Endothelial cell of hepatic sinusoid (primary cell): ENCODE results near the gene NR6A1.

Experiments
- in situ Hi-C: cut with HindIII; loops from 2 replicates; pipeline ENCODE4 v1.10.0; 2017; ENCODE audit warnings: low sequenced_read_pairs

Gene NR6A1

DNA sequence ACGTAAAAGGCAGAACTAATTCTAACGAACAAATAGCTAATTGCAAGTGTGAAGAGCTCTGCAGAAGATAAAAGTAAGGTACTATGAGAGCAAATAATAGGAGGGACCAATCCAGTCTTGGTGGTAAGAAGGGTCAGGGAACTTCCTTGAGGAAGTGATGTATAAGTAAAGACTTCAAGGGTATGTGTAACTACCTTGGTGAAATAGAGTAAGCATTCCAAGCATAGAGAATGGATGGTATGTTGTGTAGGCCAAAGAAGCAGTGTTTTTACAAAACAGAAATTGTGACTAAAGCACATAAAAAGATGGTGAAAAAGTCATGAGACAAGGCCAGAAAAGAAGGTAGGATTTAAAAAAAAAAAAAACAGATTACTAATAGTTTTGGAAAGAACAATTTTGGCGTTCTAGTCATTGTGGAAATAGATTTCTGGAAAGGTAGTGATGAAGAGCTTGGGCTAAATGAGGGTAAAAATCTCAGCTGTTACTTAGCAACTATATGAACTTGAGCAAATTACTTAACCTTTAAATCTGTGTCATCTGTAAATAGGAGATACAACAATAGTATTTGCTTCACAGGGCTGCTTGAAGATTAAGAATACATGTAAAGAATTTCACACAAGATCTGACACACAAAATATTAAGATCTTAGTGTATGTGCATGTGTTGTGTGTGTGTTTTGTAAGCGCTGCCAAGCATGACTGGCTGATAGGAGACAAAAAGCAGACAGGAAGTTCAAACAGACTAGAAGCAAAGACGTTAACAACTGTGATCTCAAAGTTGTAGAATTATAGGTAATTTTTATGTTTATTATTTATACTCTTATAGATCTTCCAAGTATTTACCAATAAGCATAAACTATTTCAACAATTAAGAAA, 73.5 kb downstream of the NR6A1 start:
- in situ Hi-C loops: no loop called here

DNA sequence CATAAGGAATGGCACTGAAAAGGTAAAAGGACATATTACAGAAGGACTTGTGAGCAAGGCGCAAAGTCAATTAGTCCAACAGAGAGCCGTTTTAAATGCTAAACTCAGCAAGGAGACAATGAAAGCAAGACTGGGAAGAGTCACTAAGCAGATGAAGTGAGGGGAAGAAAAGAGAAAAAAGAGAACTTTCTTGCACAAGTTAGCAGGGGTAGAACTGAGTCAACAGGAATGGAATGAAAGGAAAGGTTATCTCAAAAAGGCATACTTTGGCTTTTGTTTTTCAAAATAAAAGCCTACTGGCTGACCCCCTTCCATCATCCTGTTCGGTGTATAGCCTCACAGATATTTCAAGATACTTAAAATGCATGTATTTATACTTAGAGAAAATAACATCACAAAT, 75.0 kb downstream of the NR6A1 start:
- in situ Hi-C loops: no loop called here

DNA sequence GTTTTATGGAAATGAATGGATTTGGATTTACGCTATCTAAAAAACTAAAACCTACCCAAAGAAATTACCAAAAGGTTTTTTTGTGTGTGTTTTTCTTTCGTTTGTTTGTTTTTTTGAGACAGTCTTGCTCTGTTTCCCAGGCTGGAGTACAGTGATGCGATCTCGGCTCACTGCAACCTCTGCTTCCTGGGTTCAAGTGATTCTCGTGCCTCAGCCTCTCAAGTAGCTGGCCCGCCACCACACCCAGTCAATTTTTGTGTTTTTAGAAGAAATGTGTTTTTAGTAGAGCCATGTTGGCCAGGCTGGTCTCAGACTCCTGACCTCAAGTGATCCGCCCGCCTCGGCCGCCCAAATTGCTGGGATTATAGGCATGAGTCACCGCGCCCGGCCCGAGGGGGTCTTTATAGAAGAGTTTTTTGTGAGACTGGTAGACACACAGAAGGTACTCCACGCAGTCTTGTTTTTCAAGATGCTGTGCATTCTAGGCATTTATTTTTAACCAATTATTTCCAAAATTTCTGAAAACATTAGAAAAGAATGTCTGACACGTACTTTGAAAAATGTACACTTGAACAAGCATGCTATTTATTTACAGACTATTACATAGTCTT, 75.7 kb downstream of the NR6A1 start:
- in situ Hi-C loops: no loop called here

DNA sequence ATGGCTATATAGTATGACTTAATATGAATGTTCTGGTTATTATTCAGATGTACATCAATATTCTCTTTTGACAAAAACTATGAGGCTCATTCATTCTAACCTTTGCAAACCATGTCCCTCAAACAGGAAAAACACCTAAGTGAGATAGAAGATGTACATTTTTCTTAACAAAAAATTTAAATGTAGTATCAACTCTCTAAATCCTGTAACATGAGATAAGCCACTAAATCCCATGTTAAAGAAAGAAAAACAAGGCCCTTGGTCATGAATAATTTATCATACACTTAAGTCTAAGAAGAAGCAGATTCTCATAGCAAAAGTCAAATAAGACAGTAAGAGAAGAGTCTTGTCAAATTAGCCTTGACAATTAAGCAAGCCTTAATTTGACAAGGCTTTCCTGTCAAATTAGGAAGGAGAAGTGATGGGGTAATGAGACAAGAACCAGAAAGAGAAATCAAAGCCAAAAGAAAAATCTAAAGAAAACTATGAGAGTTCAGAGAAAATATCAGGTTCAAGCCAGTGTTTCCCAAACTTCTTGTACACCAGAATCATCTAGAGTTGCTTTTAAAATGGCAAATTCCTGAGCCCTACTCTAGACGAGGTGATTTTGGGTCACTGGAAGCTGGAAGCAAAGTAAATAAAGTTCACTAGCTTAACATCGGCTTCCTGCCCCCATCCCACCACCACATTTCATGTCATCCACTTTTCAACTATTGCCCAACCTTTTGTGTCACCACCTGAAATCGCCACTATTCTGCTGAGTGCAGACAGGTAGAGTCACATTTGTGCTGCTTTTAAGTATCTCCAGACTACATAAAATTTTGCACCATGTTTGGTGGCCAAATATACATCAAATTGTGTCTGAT, 76.5 kb downstream of the NR6A1 start:
- in situ Hi-C loops: loop anchor here (5.0 kb wide), 1 partner anchor 37 kb away; no protein-coding TSS in a partner anchor

- in situ Hi-C loops: loop anchor here (5.0 kb wide), 1 partner anchor 36 kb away; no protein-coding TSS in a partner anchor
Observed at GRCh38 chr9:124693403-124693802, 77.7 kb downstream of the NR6A1 start.

DNA sequence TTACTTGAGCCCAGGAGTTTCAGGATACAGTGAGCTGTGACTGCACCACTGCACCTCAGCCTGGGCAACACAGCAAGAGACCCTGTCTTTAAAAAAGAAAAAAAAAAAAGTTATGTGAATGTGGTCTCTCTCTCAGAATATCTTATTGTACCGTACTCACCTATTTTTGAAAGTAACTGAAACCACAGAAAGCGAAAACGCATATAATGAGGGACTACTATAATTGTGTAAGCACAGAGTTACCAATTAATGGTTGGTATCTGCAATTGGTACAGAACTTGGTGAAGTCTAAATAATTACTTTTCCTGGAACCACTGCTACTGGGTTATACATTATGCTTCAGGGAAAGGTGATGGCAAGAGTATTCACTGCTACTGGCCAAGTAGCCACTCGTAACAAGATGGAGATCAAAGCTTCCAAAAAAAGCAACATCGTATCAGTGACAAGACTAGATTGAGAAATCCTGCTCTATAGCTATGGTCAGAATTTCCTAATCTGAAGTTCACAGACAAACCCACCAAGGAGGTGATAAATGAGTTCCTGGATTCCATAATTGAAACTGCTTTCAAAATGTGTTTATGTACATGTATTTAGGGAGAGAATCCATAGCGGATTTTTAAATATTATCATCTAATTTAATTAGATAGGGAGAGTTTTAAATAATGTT, 82.7 kb downstream of the NR6A1 start:
- in situ Hi-C loops: no loop called here

- in situ Hi-C loops: no loop called here
Observed at GRCh38 chr9:124686918-124687317, 84.2 kb downstream of the NR6A1 start.

DNA sequence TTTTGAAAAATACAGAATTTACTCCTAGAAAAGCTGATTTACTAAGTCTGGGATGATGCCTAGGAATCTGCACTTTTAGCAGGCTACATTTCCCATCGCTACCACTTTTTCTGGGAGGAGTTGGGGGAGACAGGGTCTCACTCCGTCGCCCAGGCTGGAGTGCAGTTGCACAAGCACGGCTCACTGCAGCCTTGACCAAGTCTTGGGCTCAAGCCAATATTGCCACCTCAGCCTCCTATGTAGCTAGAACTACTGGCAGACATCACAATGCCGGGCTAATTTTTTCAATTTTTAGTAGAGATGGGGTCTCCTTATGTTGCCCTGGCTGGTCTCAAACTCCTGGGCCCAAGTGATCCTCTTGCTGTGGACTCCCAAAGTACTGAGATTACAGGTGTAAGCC, 85.9 kb downstream of the NR6A1 start:
- in situ Hi-C loops: no loop called here

DNA sequence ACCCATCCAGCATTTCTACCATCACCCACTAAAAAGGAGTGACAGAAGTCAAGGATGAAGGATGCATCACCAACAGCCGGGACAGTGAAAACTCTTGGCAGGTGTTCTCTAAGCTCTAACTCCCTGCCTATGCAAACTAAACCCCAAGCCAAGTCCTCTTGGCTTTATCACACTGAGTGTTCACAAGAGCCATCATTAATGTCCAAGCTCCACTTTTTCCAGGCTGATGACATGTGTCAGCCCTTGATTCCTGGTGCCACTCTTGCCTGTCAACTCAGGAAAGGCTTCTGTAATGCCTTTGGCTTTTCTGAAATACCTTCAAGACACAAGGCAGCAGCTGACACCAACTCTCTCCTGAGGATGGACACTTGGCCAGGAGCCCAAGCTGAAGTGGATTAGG, 86.9 kb downstream of the NR6A1 start:
- in situ Hi-C loops: no loop called here

GRCh38 chr9:124683043-124683442, 88.1 kb downstream of the NR6A1 start:
- in situ Hi-C loops: no loop called here

DNA sequence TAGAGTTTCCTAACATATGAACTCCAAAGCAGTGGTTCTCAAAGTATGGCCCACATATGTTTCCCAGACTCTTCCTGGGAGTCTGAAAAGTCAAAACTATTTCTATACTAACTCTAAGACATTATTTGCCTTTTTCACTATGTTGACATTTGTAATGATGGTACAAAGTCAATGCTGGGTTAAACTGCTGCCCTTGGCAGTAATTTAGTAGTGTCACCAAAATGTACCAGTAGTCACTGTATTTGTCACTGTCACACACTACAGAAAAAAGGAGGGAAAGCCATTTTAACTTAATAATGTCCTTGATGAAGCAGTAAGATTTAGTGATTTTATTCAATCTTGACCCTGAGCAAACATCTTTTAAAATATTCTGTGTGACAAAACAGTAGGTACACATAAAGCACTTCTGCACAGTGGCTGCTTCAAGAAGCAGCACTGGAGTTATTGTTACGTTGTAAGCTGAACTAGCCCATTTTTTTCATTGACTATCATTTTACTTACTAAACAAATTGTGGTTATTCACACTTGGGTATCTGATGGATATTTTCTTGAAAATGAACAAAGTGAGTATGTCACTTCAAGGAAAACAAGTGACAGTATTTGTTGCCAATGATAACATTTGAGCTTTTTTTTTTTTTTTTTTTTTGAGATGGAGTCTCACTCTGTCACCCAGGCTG, 90.3 kb downstream of the NR6A1 start:
- in situ Hi-C loops: no loop called here

DNA sequence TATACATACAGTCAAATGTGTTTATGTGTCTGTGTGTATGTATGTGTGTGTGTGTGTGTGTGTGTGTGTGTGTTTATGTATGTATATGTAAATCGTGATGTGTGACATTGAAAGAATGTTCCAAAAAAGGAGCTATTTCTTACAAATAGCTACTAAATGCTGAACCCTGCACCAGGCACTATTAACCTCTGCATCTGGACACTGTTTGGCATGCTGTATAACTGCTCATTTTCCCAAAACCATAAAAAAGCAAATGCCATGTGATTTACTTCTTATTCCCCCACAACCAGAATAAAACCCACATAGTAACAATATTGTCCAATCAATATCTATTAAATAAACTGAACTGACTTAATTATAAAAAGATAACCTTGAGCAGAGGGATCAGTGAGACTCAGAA, 91.1 kb downstream of the NR6A1 start:
- in situ Hi-C loops: no loop called here

GRCh38 chr9:124676159-124676551, 95.0 kb downstream of the NR6A1 start:
- in situ Hi-C loops: no loop called here

GRCh38 chr9:124675261-124676158, 95.6 kb downstream of the NR6A1 start:
- in situ Hi-C loops: no loop called here

GRCh38 chr9:124674651-124675050, 96.5 kb downstream of the NR6A1 start:
- in situ Hi-C loops: no loop called here

GRCh38 chr9:124673063-124673462, 98.0 kb downstream of the NR6A1 start:
- in situ Hi-C loops: no loop called here

- in situ Hi-C loops: no loop called here
Observed at GRCh38 chr9:124671861-124672260, 99.2 kb downstream of the NR6A1 start.

- in situ Hi-C loops: no loop called here
Observed at GRCh38 chr9:124666642-124667041, 104.5 kb downstream of the NR6A1 start.

DNA sequence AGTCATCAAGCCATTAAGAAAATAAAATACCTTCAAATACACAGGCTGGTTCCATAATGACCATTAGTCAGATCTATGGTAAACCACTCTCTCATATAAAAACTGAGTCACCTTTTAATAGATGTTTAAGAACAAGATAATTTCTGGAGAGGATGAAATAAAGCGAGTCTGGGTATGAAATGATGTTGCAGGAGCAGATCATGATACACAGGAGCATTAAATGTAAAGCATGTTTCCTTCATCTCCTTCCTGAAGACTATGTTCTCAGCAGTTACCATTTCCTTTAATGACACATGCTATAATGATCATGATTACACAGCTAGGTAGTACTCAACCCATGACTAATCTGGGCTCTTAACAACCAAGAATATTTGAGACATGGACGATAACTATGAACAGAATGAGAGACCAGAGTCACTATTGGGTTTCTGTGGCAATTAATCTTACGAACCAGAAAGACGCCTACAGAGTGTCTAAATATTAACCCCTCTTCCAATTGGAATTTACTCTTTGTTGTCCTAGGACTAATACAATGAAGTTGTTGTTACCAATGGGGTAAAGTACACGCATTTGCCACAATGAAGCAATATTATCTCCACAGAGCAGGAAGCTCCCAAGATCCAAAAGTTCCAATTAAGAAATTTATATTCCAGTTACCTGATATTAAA, 105.6 kb downstream of the NR6A1 start:
- in situ Hi-C loops: no loop called here
